Daoy (cell line): ENCODE measurements around the gene ACBD6. TPM values are rescaled to one million over a fixed set of nuclear protein-coding genes. Genes with fewer than 3 reads are reported as not detected.

ENCODE experiments used
- DNase-seq: peaks from one replicate; pipeline ENCODE4 v3.0.0-alpha.2; 2015; ENCODE audit warnings: low read depth
- total RNA-seq: library from RNA; depleted of rRNA; stranded (reverse); fragments of >200 nt; shearing (Covaris generic); gene quantifications from 2 replicates; pipeline ENCODE4 v1.2.3, GENCODE V29; 2014

The ACBD6 gene
- total RNA-seq, 1 experiment from 2014 or later = 58.7 TPM

DNA sequence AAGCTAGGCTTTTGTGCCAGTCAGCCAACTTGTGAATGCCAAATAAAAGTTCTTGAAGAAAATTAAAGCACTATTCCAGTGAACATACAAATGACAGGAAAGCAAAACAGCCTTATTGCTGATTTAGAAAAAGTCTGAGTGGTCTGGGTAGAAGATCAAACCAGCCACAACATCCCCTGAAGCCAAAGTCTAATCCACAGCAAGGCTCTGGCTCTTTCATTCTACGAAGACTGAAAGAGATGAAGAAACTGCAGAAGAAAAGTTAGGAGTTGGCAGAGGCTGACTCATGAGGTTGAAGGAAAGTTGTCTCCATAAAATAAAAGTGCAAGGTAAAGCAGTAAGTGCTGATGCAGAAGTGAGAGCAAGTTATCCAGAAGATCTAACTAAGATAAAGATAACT is 206.4 kb downstream of the ACBD6 start:
- no peak for DNase-seq

DNA sequence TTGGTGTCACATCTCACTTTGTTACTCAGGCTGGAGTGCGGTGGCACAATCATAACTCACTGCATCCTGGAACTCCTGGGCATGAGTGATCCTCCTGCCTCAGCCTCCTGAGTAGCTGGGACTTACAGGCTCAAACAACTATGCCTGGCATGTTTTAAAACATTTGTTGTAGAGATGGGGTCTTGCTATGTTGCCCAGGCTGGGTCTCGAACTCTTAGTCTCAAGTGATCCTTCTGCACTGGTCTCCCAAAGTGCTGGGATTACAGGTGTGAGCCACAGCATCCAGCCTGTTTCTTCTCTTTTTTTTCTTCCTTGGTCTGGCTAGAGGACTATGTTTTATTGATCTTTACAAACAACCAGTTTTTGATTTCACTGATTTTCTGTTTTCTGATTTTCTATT is 207.7 kb downstream of the ACBD6 start:
- DNase-seq = no peak

DNA sequence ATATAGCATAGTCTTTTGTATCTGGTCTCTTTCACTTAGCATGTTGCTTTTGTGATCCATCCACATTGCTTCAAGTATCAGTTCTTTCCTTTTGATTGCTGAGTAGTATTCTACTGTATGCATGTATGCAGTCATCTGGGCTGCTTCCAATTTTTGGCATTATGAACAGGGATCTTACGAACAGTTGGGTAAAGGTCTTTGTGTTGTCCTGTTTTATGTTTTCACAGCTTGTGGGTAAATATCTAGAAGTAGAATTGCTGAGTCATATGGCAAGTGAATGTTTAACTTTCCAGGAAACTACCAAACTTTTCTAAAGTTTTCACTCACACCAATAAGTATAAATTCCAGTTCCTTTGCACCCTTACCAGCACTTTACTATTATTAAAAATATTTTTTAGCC is 211.4 kb downstream of the ACBD6 start:
- no peak for DNase-seq

DNA sequence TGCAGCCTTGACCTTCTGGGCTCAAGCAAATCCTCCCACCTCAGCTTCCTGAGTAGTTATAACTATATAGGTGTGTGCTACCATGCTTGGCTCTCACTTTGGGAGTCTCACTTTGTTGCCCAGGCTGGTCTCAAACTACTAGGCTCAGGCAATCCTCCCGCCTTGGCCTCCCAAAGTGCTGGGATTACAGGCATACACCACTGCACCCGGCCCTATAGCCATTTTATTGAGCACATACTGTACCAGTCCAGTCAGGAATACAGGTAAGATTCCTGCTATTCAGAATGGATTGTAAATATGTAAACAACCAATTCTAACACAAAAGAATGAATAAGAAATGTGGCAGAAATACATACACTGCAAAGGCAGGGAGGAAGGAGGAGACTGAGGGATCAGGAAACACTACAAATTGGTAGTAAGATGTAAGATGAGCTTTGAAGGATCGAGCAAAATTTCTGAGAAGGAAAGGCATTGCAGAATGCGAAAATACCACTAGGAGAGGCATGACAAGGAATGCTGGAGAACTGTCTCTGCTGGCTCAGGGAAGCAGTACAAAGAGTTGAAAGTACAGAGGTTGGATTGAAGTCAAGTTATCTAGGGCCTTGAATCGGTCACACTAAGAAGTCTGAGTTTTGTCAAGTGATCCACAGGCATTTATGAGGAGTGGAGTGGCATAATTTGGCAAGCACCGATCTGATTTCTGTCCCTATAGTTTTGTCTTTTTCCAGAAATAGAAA is 211.9 kb downstream of the ACBD6 start:
- DNase-seq = no peak

GRCh38 chr1:180288940-180289339 is 213.4 kb downstream of the ACBD6 start:
- DNase-seq = no peak

DNA sequence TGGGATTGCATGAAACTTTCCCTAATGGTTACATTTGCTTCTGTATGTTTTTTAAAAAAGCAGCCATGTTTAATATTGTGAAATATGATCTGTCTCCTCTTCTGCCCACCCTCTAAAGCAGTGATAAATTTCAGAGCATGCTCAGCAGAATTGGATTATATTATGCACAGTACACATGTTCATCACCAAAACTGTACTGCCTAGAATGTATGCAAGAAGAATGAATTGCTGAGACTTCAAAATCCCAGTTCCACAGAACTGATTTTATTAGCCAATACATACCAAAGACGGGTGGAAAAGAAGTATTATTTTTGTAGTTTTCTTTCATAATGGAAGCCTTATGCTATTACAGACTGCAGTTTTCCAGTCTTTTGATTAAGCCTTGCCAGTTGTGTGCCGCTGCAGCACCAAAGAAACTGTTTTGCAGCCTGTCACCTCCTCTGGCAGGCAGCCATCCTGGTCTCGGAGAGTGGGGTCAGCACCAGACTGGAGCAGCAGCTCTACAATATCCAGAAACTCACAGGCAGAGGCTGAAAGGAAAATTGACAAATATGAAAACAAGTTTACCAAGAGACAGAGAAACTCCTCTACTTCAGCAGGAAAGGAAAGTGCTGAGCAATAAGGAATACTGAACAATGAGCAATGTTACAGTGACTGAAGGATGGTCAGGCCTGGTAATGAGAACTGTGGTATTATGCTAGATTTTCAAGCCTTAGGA is 214.2 kb downstream of the ACBD6 start:
- DNase-seq = no peak

- no peak for DNase-seq
Measured at GRCh38 chr1:180286417-180286816, 216.0 kb downstream of the ACBD6 start.

GRCh38 chr1:180283098-180283497 is 219.3 kb downstream of the ACBD6 start:
- DNase-seq = no peak

- no peak for DNase-seq
Measured at GRCh38 chr1:180282401-180283044, 219.9 kb downstream of the ACBD6 start.

DNA sequence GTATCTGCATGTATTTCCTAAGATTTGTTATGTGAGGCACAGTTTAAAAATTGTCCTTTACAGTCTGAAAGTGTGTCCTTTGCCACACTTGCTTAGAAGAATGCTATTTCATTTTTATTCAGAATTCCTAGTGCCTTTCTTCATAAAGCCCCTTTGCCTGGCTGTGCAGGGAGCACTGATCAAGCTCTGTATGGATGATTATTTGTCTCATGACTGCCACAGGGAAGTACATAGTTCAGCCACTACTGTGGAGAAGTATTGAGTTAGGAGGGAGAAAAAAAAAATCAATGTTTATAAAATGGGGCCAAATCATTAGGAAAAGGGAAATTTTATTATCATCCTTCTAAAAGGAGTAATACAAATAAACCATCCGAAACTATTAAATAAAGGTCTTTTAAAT is 220.9 kb downstream of the ACBD6 start:
- no peak for DNase-seq

DNA sequence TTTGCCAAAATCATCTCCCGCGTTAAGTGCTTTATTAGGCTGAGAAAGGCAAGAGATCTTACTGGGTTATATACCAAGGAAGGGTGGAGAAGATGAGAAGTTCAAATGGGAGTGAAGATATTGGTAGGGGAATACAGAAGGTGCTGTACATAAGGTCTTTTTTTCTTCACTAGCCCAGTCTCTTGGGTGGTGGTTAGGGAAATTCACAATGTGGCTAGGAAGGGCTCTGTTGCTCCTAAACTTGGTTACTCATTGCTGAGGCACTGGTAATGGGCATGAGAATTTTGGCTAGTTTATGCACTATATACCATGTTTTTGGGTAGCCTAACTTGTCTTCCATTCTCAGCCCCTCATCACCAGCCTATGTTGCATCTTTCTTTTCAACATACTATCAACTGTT is 221.8 kb downstream of the ACBD6 start:
- no peak for DNase-seq

DNA sequence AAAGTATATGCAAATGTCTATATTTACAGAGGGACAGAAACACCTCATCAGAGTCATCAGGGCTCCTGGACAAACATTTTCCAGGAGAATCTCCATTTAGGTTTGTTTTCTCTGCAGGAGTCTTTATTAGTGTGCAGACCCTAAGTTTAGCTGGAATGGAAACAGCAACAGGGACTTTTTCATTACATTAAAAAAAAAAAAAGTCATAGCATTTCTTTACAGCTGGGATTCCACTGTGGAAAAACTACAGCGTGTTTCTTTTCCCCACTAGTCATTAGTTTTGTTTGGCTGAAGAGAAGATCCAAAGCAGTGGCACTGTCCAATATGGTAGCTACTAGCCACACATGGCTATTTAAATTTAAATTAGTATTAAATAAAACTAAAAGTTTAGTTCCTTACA is 222.7 kb downstream of the ACBD6 start:
- no peak for DNase-seq

GRCh38 chr1:180278596-180279395 is 223.6 kb downstream of the ACBD6 start:
- DNase-seq = no peak

GRCh38 chr1:180278194-180278515 is 224.2 kb downstream of the ACBD6 start:
- no peak for DNase-seq

- no peak for DNase-seq
Measured at GRCh38 chr1:180277476-180278193, 224.7 kb downstream of the ACBD6 start.

GRCh38 chr1:180275726-180276125 is 226.7 kb downstream of the ACBD6 start:
- DNase-seq = no peak

GRCh38 chr1:180274221-180274620 is 228.2 kb downstream of the ACBD6 start:
- no peak for DNase-seq

- DNase-seq = no peak
Measured at GRCh38 chr1:180273066-180273465, 229.3 kb downstream of the ACBD6 start.

DNA sequence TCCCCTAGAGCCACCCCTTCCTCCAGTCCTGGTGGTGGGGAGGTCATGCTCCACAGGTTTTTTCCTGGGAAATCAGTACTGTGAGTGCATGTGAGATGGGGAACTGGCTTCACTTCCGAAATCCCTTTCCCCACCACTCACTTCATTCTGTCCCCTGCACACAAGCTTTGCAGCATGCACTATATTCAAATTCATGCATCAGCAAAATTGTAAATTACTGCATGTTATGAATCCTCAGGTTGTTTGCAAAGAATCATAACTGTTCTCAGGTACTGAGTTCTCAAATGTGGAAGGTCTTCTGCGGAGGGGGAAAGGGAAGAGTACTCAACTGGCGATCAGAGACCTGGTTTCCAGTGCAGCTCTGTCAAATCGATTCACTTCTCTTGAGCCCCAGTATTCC is 230.0 kb downstream of the ACBD6 start:
- DNase-seq = no peak

DNA sequence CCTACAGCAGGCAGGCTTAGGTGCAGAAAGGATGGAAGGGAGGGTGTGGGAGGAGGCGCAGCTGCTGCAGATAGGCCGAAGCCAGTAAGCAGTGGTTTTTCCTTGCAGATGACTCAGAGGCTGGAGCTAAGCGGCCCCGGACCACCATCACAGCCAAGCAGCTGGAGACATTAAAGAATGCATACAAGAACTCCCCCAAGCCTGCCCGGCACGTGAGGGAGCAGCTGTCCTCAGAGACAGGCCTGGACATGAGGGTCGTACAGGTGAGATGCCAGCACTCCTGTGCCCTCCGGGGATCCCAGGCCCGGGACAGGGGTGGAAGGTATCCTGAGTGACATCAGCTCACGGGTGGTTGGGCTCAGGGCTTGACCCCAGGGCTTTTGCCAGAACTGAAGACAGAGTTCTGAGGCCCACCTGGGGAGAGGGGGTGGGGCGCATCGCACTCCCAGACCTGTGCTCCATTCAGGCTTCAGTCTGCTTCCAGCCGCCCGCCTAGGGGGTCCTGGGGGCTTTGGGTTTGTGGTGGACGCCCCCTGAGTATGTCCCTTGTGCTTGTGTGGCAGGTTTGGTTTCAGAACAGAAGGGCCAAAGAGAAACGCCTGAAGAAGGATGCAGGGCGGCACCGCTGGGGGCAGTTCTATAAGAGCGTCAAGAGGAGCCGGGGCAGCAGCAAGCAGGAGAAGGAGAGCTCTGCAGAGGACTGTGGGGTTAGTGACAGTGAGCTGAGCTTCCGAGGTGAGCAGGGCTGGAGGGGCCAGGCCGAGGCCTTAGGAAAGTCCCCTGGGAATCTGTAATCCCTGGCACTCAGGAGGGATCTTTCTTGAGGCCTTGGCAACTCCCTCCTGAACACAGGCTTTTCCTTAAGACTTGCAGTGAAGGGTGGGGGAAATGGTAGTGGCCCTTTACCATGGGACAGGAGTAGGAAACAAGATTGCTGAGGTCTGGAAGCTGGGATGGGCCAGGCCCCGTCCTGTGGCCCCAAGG is 230.8 kb downstream of the ACBD6 start:
- peak; percentile 86 for DNase-seq
